CD4-positive, alpha-beta T cell treated with Interleukin-12 subunit alpha and Interleukin-12 subunit beta, for 1 hour (primary cell): ENCODE data around the gene SLC22A16.
"Not testable (repeated sequence)": the region's sequence is repeated elsewhere in the genome, so short reads cannot be mapped to it uniquely, and the experiment has no call there.

Experiments
- DNase-seq: peaks from one replicate; pipeline ENCODE4 v3.0.0-alpha.2; 2020

SLC22A16 gene

DNA sequence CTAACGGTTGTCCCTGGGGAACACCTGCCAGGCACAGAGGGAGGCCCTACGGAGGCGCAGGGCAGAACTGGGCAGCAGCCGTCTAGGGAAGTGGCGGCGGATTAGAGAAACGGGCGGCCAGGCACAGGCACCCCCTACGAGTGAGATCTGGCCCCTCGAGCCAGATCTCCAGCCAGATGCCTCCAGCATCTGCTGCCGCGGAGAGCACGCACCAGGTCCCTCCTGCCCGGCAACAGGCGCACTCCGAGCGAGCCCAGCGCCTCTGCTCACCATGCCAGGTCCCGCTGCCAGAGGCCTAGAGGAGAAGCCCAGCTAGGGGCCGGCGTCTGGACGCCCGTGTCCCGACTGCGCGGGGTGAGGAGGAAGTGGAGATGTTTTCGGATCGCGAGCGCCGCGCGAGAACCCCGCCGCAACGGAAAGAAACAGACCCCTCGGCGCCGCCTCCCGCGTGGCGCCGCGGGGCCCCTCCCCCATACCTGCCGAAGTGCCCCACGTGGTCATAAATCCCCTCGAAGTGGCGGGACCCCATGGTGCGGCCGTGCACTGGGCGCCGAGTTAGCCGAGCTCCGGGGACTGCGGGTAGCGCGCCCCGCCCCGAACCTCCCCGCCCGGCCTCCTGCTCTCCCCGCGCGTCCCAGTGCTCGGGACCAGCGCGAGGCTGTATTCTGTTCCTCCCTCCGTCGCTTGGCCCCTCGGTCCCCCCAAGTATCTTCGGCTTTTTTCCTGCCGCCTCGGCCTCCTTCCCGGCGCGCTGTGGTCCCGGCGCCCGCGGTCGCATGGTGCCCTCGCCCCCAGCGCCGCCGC lies at the start of gene SLC22A16:
Gene SLC22A16 (minus strand): TSS at position 568 of the 804 bp plus-strand sequence. CDS start 39 bp downstream, at position 529.
- no peak for DNase-seq

DNA sequence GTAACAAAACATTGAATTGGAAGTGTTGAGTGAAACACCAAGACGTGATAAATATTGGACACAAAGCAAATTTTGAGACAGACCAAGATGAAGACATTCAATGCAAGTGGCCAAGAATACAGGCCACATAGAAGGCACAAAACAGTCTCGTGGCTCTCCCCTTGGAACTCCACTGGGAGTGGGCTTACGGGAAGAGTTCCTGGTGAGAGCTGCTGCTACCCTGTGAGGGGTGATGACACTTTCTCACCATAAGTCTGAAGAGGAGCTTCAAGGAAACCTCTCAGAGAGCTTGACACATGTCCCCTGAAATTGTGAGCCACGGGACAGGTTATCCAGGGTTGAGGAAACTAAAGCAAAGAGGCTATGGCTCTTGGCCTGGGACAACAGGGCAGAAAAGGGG lies 48.6 kb upstream of the SLC22A16 start:
- no peak for DNase-seq

DNA sequence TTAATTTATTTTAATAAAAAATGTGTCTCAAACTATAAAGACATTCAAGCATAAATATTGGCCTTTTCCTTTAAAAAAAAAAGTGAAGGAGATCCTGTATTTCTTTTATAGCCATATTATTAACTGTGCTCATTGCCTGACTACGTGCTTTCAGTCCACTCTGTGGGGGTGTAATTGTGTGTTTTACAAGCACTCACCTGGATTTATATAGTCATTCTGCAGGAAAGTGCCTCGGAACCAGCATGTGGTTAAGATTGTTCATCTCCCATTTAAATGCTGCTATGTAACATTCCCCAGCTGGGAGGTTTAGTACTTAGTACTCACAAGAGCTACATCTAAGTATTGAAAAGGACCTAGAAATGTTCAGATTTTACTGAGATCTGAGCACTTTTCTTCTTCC lies 47.9 kb upstream of the SLC22A16 start:
- DNase-seq: no peak

DNA sequence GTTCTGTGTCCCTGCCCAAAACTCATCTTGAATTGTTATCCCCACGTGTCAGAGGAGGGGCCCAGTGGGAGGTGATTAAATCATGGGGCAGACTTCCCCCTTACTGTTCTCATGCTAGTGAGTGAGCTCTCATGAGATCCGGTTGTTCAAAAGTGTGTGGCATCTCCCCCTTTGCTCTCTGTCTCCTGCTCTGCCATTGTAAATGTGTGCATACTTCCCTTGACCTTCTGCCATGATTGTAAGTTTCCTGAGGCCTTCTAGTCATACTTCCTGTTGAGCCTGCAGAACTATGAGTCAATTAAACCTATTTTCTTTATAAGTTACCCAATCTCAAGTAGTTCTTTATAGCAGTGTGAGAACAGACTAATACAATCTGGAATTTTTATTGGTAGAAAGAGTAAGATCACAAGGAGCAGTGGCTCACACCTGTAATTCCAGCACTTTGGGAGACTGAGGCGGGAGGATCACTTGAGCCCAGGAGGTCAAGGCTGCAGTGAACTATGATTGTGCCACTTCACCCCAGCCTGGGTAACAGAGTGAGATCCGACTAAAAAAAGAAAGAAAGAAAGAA lies 47.1 kb upstream of the SLC22A16 start:
- DNase-seq: no peak

GRCh38 chr6:110522427-110522826 lies 46.0 kb upstream of the SLC22A16 start:
- no peak for DNase-seq

GRCh38 chr6:110520992-110521543 lies 44.7 kb upstream of the SLC22A16 start:
- DNase-seq: no peak

GRCh38 chr6:110520209-110520965 lies 44.0 kb upstream of the SLC22A16 start:
- DNase-seq: no peak

GRCh38 chr6:110517601-110518281 lies 41.3 kb upstream of the SLC22A16 start:
- DNase-seq: no peak

GRCh38 chr6:110517034-110517433 lies 40.6 kb upstream of the SLC22A16 start:
- no peak for DNase-seq

DNA sequence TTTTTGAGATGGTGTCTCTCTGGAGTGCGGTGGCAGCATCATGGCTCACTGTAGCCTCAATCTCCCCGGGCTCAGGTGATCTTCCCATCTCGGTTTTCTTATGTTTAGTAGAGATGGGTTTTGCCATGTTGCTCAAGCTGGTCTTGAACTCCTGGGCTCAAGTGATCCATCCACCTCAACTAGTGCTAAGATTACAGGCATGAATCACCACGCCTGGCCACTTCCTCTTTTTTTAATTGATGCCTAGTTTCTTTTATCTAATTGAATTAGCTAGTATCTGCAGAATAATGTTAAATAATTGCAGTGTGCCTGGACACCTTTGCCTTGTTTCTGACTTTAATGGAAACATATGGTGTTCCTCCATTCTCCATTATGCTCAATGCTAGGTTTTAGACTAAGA lies 38.4 kb upstream of the SLC22A16 start:
- no peak for DNase-seq

DNA sequence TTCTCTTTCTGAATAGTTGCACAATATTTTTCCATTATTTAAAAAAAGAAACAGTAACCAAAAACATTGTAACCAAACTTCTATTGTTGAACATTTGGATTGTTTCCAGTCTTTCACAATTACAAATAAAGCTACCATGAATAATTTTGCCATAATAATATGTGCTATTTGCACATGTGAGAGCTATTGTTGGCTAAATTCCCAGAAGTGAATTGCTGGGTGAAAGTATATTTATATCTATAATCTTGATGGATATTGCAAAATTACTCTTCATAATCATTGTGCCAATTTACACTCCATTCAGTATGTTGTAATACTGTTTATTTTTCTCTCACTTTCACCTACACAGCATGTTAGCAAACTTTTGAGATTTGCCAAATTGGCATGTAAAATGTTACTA lies 36.6 kb upstream of the SLC22A16 start:
- DNase-seq: no peak

- not testable (repeated sequence) for DNase-seq
Observed at GRCh38 chr6:110512549-110512948, 36.1 kb upstream of the SLC22A16 start.

DNA sequence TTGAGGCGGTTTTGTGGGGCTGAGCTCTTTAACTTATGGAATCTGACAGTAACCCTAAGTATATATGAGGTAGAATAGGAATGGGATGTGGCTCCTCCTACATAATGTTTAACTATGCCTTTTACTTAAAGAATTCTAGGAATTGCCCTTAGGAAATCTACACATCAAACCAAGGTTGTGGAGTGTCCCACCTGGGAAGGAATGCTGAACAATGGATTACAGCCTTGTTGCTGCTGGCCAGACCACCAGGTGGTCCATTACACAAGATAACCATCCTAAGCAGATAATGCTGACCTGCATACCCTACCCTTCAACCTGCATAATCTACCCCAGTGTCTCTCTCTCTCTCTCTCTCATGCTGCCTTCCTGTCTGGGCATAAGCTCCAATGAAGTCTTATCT lies 35.0 kb upstream of the SLC22A16 start:
- DNase-seq: no peak

DNA sequence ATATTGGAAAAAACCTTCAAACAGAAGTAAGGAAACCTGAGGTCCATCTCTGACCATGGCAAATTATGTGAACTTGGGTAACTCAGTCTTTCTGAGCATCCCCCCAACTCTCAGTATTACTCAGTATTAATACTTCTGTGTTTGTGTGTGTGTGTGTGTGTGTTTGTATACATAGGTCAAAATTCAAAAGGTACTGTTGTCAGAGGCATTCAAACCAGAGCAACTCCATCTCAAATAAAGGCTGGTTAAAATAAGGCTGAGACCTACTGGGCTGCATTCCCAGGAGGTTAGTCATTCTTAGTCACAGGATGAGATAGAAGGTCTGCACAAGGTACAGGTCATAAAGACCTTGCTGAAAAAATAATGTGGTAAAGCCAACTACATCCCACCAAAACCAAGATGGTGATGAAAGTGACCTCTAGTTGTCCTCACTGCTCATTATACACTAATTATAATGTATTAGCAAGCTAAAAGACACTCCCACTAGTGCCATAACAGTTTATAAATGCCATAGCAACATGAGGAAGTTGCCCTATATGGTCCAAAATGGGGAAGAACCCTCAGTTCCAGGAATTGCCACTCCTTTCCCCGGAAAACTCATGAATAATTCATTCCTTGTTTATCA lies 33.3 kb upstream of the SLC22A16 start:
- no peak for DNase-seq

GRCh38 chr6:110504891-110505290 lies 28.5 kb upstream of the SLC22A16 start:
- not testable (repeated sequence) for DNase-seq

DNA sequence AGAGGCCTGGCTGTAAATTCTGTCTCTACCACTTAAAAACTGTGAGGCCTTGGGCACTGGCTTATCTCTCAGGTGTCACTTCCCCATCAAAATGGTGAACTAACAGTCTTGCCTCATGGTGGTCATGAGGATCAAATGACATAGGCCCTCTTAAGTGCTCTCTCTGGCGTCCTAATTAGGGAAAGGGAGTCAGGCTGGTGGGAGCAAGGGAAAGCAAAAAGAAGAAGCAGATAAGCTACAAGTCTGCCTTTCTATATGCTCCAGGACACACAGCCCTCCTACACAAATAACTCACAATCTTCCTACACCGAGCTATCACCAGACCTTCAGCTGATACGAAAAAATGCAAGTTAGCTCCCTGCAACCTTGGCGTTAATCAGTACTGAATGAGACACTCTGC lies 19.5 kb upstream of the SLC22A16 start:
- DNase-seq: no peak

- DNase-seq: no peak
Observed at GRCh38 chr6:110493253-110493800, 16.9 kb upstream of the SLC22A16 start.

DNA sequence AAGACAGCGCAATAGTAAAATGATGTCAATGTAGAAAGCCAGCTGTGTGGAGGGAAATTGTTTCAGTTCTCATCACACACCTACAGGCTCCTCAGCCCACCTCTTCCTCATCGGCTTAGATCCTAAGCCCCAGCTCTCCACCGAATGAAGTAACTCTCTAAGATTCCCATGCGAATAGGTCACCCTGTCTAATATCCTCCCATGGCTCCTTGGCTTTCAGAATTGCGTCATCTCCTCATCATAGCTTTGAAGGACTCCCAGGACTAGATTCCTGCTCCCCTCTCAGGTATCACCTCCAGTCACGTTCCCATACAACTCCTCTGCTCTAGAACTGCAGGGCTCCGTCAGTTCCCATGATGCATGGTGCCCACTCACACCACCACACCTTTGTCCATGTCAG lies 16.2 kb upstream of the SLC22A16 start:
- no peak for DNase-seq

- no peak for DNase-seq
Observed at GRCh38 chr6:110491644-110492317, 15.4 kb upstream of the SLC22A16 start.

GRCh38 chr6:110491299-110491643 lies 14.9 kb upstream of the SLC22A16 start:
- no peak for DNase-seq

DNA sequence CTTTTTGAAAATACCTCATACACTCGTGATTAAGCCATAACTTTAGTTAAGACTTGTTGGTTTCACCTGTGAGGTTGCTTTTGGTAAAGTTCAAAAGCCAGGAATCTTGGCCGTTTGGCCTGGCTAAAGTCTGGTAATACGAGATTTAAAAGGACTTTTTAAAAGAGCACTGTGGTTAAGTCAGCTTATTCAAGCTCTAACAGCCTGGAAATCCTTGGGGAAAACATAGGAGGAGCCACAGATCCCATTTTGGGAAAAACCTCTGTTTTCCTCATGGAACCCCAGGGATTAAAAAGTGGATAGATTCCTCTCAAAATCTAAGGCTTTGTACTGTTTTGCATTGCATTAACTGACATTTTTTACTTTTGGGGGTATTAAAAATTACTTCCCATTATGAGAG lies 13.7 kb upstream of the SLC22A16 start:
- DNase-seq: no peak
